Measurements from ENCODE around the gene ARFGEF2. TPM values are rescaled to one million over a fixed set of nuclear protein-coding genes. Genes with fewer than 3 reads are reported as not detected.
A peak's percentile ranks its signal among the peaks of the same experiment; 100 is the strongest.
"Not testable (repeated sequence)": the region's sequence is repeated elsewhere in the genome, so short reads cannot be mapped to it uniquely, and the experiment has no call there.

ARFGEF2 gene
- total RNA-seq, 1 experiment from 2014 or later, result 17.9 TPM

DNA sequence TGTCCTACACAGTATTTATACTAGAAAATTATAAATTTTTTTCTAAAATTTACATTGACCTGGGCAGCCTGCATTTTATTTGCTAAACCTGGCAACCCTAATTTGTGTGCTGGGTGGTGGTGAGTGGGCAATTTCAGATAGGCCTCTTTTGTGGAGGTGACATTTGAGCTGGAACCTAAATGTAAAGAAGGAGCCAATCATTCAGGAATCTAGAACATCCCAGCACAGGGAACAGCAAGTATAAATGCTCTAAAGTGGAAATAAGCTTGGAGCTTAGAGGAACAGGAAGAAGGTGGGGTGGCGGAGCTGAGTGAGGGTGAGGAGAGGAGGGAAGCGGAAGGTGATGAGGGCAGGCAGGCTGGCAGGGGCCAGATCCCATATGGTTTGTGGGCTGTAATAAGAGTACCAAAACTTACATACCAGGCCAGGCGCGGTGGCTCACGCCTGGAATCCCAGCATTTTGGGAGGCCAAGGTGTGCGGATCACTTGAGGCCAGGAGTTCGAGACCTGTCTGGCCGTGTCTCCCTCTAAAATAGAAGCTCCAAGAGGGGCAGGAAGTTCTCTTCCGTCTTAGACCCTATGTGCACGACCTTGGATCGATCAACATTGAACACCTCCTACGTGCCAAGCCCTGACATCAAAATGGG lies 124.1 kb downstream of the ARFGEF2 start:
- peak overlapping the region; percentile 100 for H3K4me3 ChIP-seq (ENCODE audit: insufficient read depth, low read depth, low read length)
- DNase-seq, result peak; percentile 28
- no peaks in the 10 kb centered on the region; the same call in 1 of the 2 replicates for H3K36me3 ChIP-seq (replicated peaks; ENCODE audit: control insufficient read depth, insufficient read depth, low read length)
- no peaks in the 10 kb centered on the region for H3K27me3 ChIP-seq (ENCODE audit: control insufficient read depth, insufficient read depth, low read length)

DNA sequence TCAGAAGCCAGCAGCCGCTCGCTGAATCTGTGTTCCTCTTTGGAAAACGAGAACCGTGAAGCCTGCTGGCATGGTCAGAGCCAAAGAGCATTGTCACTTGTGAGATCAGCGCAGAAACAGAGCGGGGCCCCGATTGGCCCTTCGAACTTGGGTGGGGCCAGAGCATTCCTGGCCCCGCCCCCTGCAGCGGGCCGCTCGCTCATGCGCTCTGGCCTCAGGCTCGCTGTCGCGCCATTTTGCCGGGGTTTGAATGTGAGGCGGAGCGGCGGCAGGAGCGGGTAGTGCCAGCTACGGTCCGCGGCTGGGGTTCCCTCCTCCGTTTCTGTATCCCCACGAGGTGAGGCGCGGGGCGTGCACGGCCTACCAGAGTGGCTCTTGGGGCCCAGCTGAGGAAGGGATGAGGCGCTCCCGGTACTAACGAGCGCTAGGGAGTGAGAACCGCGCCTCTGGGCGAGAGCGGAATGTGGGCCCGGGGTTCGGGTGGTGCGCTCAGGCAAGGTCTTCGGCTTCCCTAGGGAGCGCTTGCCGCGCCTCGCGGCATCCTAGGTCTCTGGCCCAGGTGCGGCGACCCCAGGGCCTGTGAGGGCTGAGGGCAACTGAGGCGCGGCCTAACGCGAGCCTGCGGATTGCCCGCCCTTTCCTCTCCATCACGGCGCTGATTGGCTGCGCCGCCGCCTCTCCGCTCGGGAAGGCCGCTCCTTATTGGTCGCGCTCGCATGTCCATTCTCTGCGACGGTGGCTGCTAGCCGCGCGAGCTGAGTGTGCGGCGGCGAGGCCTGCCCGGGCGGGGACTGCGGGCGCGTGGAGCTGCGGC lies 124.8 kb downstream of the ARFGEF2 start, which contains the start of gene CSE1L:
CSE1L (plus strand) TSS at position 226 of the 814 bp plus-strand sequence. CDS start 12,152 bp downstream, outside the sequence.
- Histone ChIP-seq H3K4me3 (ENCODE audit: insufficient read depth, low read depth, low read length) (peak within 1 kb of the TSS; percentile 100), H3K36me3 (replicated peaks; ENCODE audit: control insufficient read depth, insufficient read depth, low read length) (no peaks in the 10 kb centered on the region; the same call in 1 of the 2 replicates), H3K27me3 (ENCODE audit: control insufficient read depth, insufficient read depth, low read length) (no peaks in the 10 kb centered on the region)
- DNase-seq, result peak; percentile 96

DNA sequence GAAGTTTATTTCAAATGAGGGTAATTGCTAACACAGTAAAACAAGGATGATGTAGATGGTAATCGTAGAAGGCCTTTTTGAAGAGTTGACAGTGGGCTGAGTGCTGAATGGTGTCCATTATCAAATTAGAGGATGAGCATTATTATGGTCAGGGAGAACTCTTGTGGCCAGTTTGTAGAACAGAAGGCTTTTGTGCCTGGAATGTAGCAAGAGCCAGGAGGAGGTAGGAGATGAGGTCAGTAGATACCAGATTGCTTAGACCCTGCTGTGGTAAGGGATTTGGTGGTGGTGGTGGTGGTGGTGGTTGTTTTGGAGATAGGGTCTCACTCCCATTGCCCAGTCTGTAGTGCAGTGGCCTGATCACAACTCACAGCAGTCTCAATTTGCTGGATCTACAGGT lies 130.8 kb downstream of the ARFGEF2 start:
- no peak for DNase-seq
- no peaks in the 10 kb centered on the region; the same call in none of the 2 replicates for H3K36me3 ChIP-seq (replicated peaks; ENCODE audit: control insufficient read depth, insufficient read depth, low read length)
- no peaks in the 10 kb centered on the region for H3K27me3 ChIP-seq (ENCODE audit: control insufficient read depth, insufficient read depth, low read length)
- H3K4me3 ChIP-seq (ENCODE audit: insufficient read depth, low read depth, low read length), result no peak overlapping the region

DNA sequence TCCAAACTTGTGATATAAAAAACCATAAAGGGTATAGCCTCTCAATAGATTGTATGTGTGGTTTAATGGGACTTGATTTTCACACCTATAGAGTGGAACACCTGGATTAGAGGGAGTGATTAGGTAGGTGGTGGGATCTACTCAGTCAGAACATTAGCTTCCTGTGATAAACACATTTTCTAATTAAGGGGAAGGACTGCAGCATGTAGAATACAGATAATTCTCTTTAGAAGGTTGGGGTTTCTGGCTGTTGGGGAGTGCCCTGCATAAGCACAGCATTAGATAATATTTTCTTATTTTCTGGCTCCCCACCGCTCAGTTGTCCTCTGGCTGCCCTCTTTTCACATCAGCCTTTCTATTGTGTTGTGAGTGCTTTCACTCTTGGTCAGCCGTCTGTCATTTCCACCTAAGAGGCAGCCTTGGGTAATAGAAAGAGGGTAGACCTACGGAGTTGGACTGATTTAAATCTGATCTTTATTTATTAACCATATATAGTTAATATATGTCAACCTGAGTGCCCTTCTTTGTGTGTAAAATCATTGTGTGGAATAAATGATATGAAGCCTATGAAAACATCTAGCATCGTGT lies 132.6 kb downstream of the ARFGEF2 start:
- no peaks in the 10 kb centered on the region for H3K27me3 ChIP-seq (ENCODE audit: control insufficient read depth, insufficient read depth, low read length)
- peaks cover 6% of the 10 kb centered on the region for H3K36me3 ChIP-seq (replicated peaks; ENCODE audit: control insufficient read depth, insufficient read depth, low read length)
- no peak for DNase-seq
- no peak overlapping the region for H3K4me3 ChIP-seq (ENCODE audit: insufficient read depth, low read depth, low read length)

DNA sequence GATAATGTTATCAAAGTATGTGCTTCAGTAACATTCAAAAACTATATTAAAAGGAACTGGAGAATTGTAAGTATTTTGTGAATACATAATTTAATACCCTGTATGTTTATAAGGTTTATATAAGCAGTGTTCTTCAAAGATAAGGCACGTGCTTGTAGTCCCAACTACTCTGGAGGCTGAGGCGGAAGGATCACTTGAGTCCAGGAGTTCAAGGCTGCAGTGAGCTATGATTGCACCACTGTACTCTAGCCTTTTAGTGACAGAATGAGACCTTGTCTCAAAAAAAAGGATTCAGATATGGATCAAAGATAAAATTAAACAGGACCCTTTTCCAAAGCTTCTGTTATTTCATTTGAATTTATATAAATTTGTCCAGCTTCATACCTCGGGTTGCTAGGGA lies 141.8 kb downstream of the ARFGEF2 start:
- H3K36me3 ChIP-seq (replicated peaks; ENCODE audit: control insufficient read depth, insufficient read depth, low read length), result peaks cover 38% of the 10 kb centered on the region
- no peak for DNase-seq
- no peak overlapping the region for H3K4me3 ChIP-seq (ENCODE audit: insufficient read depth, low read depth, low read length)
- H3K27me3 ChIP-seq (ENCODE audit: control insufficient read depth, insufficient read depth, low read length), result no peaks in the 10 kb centered on the region

DNA sequence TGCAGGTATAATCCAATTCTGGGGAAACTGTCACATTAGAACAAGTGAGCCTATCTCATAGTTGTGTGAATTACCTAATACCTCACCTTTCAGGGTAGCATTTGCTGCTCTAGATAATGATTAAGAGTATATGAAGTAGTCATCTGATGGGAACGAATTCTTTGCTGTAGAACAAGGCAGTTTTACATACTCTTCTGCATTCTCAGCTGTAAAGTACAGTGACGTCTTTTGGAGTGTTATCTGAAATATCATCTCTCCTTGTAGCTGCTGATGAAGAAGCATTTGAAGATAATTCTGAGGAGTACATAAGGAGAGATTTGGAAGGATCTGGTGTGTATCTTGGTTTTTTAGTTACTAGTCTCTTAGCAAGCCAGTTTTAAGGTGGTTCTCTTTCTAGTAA lies 153.0 kb downstream of the ARFGEF2 start:
- Histone ChIP-seq H3K36me3 (replicated peaks; ENCODE audit: control insufficient read depth, insufficient read depth, low read length) (peaks cover 54% of the 10 kb centered on the region), H3K4me3 (ENCODE audit: insufficient read depth, low read depth, low read length) (no peak overlapping the region), H3K27me3 (ENCODE audit: control insufficient read depth, insufficient read depth, low read length) (no peaks in the 10 kb centered on the region)
- no peak for DNase-seq

DNA sequence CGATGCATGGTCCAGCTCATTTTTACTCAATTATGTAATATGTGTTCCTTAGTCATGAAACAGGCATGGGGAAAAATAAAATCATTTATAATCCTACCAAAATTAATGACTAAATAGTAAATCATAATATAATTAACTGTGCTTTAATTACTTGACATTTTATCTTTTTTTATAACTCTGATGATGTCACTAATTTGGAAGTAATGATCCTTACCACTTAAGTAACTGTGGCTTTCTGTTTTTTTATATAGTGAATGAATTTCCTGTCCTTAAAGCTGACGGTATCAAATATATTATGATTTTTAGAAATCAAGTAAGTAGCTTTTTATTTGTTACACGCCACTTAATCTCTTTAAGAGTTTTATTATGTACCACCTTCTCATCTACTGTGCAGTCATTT lies 156.8 kb downstream of the ARFGEF2 start:
- no peak for DNase-seq
- no peaks in the 10 kb centered on the region for H3K27me3 ChIP-seq (ENCODE audit: control insufficient read depth, insufficient read depth, low read length)
- H3K4me3 ChIP-seq (ENCODE audit: insufficient read depth, low read depth, low read length), result no peak overlapping the region
- H3K36me3 ChIP-seq (replicated peaks; ENCODE audit: control insufficient read depth, insufficient read depth, low read length), result peaks cover 46% of the 10 kb centered on the region

DNA sequence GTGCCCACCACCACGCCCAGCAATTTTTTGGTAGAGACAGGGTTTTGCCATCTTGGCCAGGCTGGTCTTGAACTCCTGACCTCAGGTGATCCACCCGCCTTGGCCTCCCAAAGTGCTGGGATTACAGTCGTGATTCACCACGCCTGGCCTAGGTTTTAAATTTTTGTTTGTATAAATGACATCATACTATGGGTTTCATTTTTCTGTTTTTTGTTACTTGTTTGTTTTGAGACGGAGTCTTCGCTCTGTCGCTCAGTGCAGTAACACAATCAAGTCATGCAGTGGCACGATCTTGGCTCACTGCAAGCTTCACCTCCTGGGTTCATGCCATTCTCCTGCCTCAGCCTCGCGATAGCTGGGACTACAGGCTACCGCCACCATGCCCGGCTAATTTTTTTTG lies 160.8 kb downstream of the ARFGEF2 start:
- DNase-seq, result not testable (repeated sequence)
- H3K36me3 ChIP-seq (replicated peaks; ENCODE audit: control insufficient read depth, insufficient read depth, low read length), result peaks cover 43% of the 10 kb centered on the region

More for the DNA sequence above, 160.8 kb downstream of the ARFGEF2 start:
- H3K4me3 ChIP-seq (ENCODE audit: insufficient read depth, low read depth, low read length); H3K27me3 ChIP-seq (ENCODE audit: control insufficient read depth, insufficient read depth, low read length): not testable (repeated sequence)

Other genes starting within 250 kb of the ARFGEF2 start
- 36.0 and 37.6 TPM in 2 replicates for gene PREX1, start 93.7 kb upstream of the ARFGEF2 start, total RNA-seq (2014; rRNA removed; shearing (Covaris generic))
- gene CSE1L, start 124.6 kb downstream of the ARFGEF2 start, total RNA-seq (2014; rRNA removed; shearing (Covaris generic)), result 214 and 248 TPM in 2 replicates

All from H7 (cell line).